Neural cell (in vitro differentiated cells): ENCODE measurements around the gene ADAM29. TPM values are rescaled to one million over a fixed set of nuclear protein-coding genes. Genes with fewer than 3 reads are reported as not detected.
"Not testable (repeated sequence)": the region's sequence is repeated elsewhere in the genome, so short reads cannot be mapped to it uniquely, and the experiment has no call there.

Source experiments
- H2AFZ ChIP-seq: fragments of 200-600, 300-800 bp; sonication (generic), shearing (Covaris generic); 2 replicates; pipeline ENCODE4 v1.6.0; 2014; ENCODE audit warnings: low read depth, mild to moderate bottlenecking, antibody characterized with exemption, low read length, moderate library complexity
- H3F3A ChIP-seq: fragments of 200-600 bp; shearing (Covaris generic); 2 replicates; pipeline ENCODE4 v1.6.1; 2016; ENCODE audit warnings: mild to moderate bottlenecking, moderate library complexity, mixed read lengths, antibody characterized with exemption, low read length; ENCODE audit not compliant: insufficient read depth, poor library complexity, severe bottlenecking
- H3K27ac ChIP-seq: fragments of 200-600, 300-800 bp; sonication (generic), shearing (Covaris generic); 2 replicates; pipeline ENCODE4 v1.5.1; 2014; ENCODE audit warnings: mild to moderate bottlenecking, low read length, moderate library complexity
- H3K27me3 ChIP-seq: fragments of 300-800, 200-600 bp; sonication (generic), shearing (Covaris generic); 2 replicates; pipeline ENCODE4 v1.6.0; 2014; ENCODE audit warnings: mild to moderate bottlenecking, low read depth, low read length, moderate library complexity; ENCODE audit not compliant: insufficient read depth
- H3K36me3 ChIP-seq: fragments of 300-800, 200-600 bp; sonication (generic), shearing (Covaris generic); 2 replicates; pipeline ENCODE4 v1.5.1; 2014; ENCODE audit warnings: mild to moderate bottlenecking, antibody characterized with exemption, low read length, moderate library complexity; ENCODE audit not compliant: insufficient read depth
- H3K4me2 ChIP-seq: fragments of 300-800, 200-600 bp; sonication (generic), shearing (Covaris generic); 2 replicates; pipeline ENCODE4 v1.6.0; 2014; ENCODE audit warnings: mild to moderate bottlenecking, low read length
- H3K4me3 ChIP-seq: fragments of 300-800, 200-600 bp; sonication (generic), shearing (Covaris generic); 2 replicates; pipeline ENCODE4 v1.5.1; 2014; ENCODE audit warnings: mild to moderate bottlenecking, low read length, moderate library complexity
- H3K79me2 ChIP-seq: fragments of 200-600 bp; shearing (Covaris generic); replicated peaks from 2 replicates; pipeline ENCODE4 v1.6.0; 2014; ENCODE audit warnings: mild to moderate bottlenecking, low read length, moderate library complexity; ENCODE audit not compliant: insufficient read depth
- H3K9ac ChIP-seq: fragments of 300-800, 200-600 bp; sonication (generic), shearing (Covaris generic); 2 replicates; pipeline ENCODE4 v1.6.1; 2016; ENCODE audit warnings: mild to moderate bottlenecking, low read length, mixed read lengths
- H3K9me2 ChIP-seq: fragments of 200-600 bp; shearing (Covaris generic); 2 replicates; pipeline ENCODE4 v1.6.1; 2016; ENCODE audit warnings: mild to moderate bottlenecking, low read length, mixed read lengths; ENCODE audit not compliant: insufficient read depth
- H3K9me3 ChIP-seq: fragments of 200-600, 300-800 bp; sonication (generic), shearing (Covaris generic); 2 replicates; pipeline ENCODE4 v1.6.1; 2016; ENCODE audit warnings: mild to moderate bottlenecking, mixed run types, low read length, moderate library complexity, mixed read lengths
- H4K20me1 ChIP-seq: fragments of 200-600 bp; shearing (Covaris generic); 2 replicates; pipeline ENCODE4 v1.6.1; 2016; ENCODE audit warnings: mild to moderate bottlenecking, mixed run types; ENCODE audit not compliant: insufficient read depth
- CTCF ChIP-seq: fragments of 450-650 bp; IDR thresholded peaks from 2 replicates; pipeline ENCODE4 v1.5.1; 2014; ENCODE audit warnings: antibody characterized with exemption, mild to moderate bottlenecking, moderate library complexity; ENCODE audit not compliant: poor library complexity, severe bottlenecking
- EP300 ChIP-seq: fragments of 450-650 bp; conservative IDR thresholded peaks from 2 replicates; pipeline ENCODE4 v1.6.1; 2014; ENCODE audit warnings: antibody characterized with exemption, mild to moderate bottlenecking, moderate library complexity; ENCODE audit not compliant: poor library complexity, severe bottlenecking
- EZH2 ChIP-seq: fragments of 200-600, 300-800 bp; shearing (Covaris generic), sonication (generic); IDR thresholded peaks from 2 replicates; pipeline ENCODE4 v1.6.1; 2014; ENCODE audit warnings: antibody characterized with exemption, low read length, borderline replicate concordance, mild to moderate bottlenecking; ENCODE audit not compliant: insufficient read depth, poor library complexity, severe bottlenecking
- MXI1 ChIP-seq: fragments of 450-650 bp; conservative IDR thresholded peaks from 2 replicates; pipeline ENCODE4 v1.6.1; 2014; ENCODE audit warnings: antibody characterized with exemption, mild to moderate bottlenecking; ENCODE audit not compliant: poor library complexity, severe bottlenecking
- POLR2AphosphoS5 ChIP-seq: IDR thresholded peaks from 2 replicates; pipeline ENCODE4 v1.6.1; 2012
- RAD21 ChIP-seq: fragments of 450-650 bp; conservative IDR thresholded peaks from 2 replicates; pipeline ENCODE4 v1.6.1; 2014; ENCODE audit warnings: antibody characterized with exemption, mild to moderate bottlenecking, moderate library complexity
- REST ChIP-seq: IDR thresholded peaks from 2 replicates; pipeline ENCODE4 v1.6.1; 2012; ENCODE audit warnings: borderline replicate concordance
- SMC3 ChIP-seq: fragments of 450-650 bp; conservative IDR thresholded peaks from 2 replicates; pipeline ENCODE4 v1.6.1; 2014; ENCODE audit warnings: antibody characterized with exemption, mild to moderate bottlenecking, moderate library complexity; ENCODE audit not compliant: poor library complexity
- TAF1 ChIP-seq: IDR thresholded peaks from 2 replicates; pipeline ENCODE4 v1.6.1; 2012; ENCODE audit warnings: low read depth
- polyA plus RNA-seq: library from polyadenylated mRNA; depleted of rRNA; stranded (reverse); fragments of >200 nt; gene quantifications from 2 replicates; pipeline ENCODE4 v1.2.3, GENCODE V29; 2014

Gene ADAM29
- polyA plus RNA-seq, 1 donor from 2014 or later = 0.48 TPM

GRCh38 chr4:174870311-174870710 is 47.8 kb upstream of the ADAM29 start:
- no peaks in the 10 kb centered on the region for H3K9me2 ChIP-seq
- no peak for TF ChIP-seq MXI1
- TF ChIP-seq TAF1 = no peak
- TF ChIP-seq SMC3 = no peak
- H3K9me3 ChIP-seq = no peaks in the 10 kb centered on the region
- no peak overlapping the region for H2AFZ ChIP-seq
- H3F3A ChIP-seq = no peaks in the 10 kb centered on the region
- H3K27ac ChIP-seq = no peak overlapping the region
- H3K4me2 ChIP-seq = no peak overlapping the region
- no peaks in the 10 kb centered on the region for H3K27me3 ChIP-seq
- no peaks in the 10 kb centered on the region for H4K20me1 ChIP-seq
- H3K4me3 ChIP-seq = no peak overlapping the region
- no peaks in the 10 kb centered on the region for H3K79me2 ChIP-seq
- H3K36me3 ChIP-seq = no peaks in the 10 kb centered on the region
- H3K9ac ChIP-seq = no peak overlapping the region

GRCh38 chr4:174871407-174871806 is 46.8 kb upstream of the ADAM29 start:
- Histone ChIP-seq H3K27me3 (no peaks in the 10 kb centered on the region), H3K9me2 (no peaks in the 10 kb centered on the region), H3K36me3 (no peaks in the 10 kb centered on the region), H3K9ac (no peak overlapping the region), H3K4me3 (no peak overlapping the region), H3K27ac (no peak overlapping the region), H3K4me2 (no peak overlapping the region), H2AFZ (no peak overlapping the region), H3K9me3 (no peaks in the 10 kb centered on the region), H3F3A (no peaks in the 10 kb centered on the region), H4K20me1 (no peaks in the 10 kb centered on the region), H3K79me2 (no peaks in the 10 kb centered on the region)
- TF ChIP-seq SMC3 = no peak

GRCh38 chr4:174873146-174873545 is 45.0 kb upstream of the ADAM29 start:
- H3K27ac ChIP-seq, H3K9ac ChIP-seq, H3K9me2 ChIP-seq, H3K4me2 ChIP-seq, H4K20me1 ChIP-seq, H3K79me2 ChIP-seq, H2AFZ ChIP-seq, H3K4me3 ChIP-seq, H3K9me3 ChIP-seq, H3K36me3 ChIP-seq, H3K27me3 ChIP-seq, H3F3A ChIP-seq: not testable (repeated sequence)

GRCh38 chr4:174873931-174874330 is 44.2 kb upstream of the ADAM29 start:
- TF ChIP-seq EP300 = no peak
- H3K4me2 ChIP-seq = no peak overlapping the region
- H3K9me2 ChIP-seq = no peaks in the 10 kb centered on the region
- H3K27ac ChIP-seq = no peak overlapping the region
- H3F3A ChIP-seq = no peaks in the 10 kb centered on the region
- H3K9me3 ChIP-seq = no peaks in the 10 kb centered on the region
- H4K20me1 ChIP-seq = no peaks in the 10 kb centered on the region
- no peaks in the 10 kb centered on the region for H3K79me2 ChIP-seq
- no peaks in the 10 kb centered on the region for H3K36me3 ChIP-seq
- no peak overlapping the region for H3K4me3 ChIP-seq
- no peaks in the 10 kb centered on the region for H3K27me3 ChIP-seq
- H2AFZ ChIP-seq = no peak overlapping the region
- no peak overlapping the region for H3K9ac ChIP-seq

- Histone ChIP-seq H3K79me2 (no peaks in the 10 kb centered on the region), H2AFZ (no peak overlapping the region), H3K9ac (no peak overlapping the region), H4K20me1 (no peaks in the 10 kb centered on the region), H3K27me3 (no peaks in the 10 kb centered on the region), H3F3A (no peaks in the 10 kb centered on the region), H3K36me3 (no peaks in the 10 kb centered on the region), H3K4me2 (no peak overlapping the region), H3K9me3 (no peaks in the 10 kb centered on the region), H3K27ac (no peak overlapping the region), H3K4me3 (no peak overlapping the region), H3K9me2 (no peaks in the 10 kb centered on the region)
- no peak for TF ChIP-seq MXI1
- TF ChIP-seq CTCF = no peak
- TF ChIP-seq EP300 = no peak
- TF ChIP-seq SMC3 = no peak
- no peak for TF ChIP-seq RAD21
- no peak for TF ChIP-seq POLR2AphosphoS5
- TF ChIP-seq EZH2 = no peak
- no peak for TF ChIP-seq REST
- no peak for TF ChIP-seq TAF1
These were observed 43.3 kb upstream of the ADAM29 start for GRCh38 chr4:174874898-174875297.
